NB4 (cell line): ENCODE measurements around the gene C22orf23.

Experiments used
- DNase-seq: peaks from one replicate; pipeline ENCODE4 v3.0.0; 2010; ENCODE audit warnings: low read depth
- H3K4me3 ChIP-seq: one replicate; pipeline ENCODE4 v1.5.1; 2011; ENCODE audit warnings: mild to moderate bottlenecking, low read depth, low read length, moderate library complexity
- MYC ChIP-seq: IDR thresholded peaks from 2 replicates; pipeline ENCODE4 v1.6.1; 2011; ENCODE audit warnings: low read depth, low read length
- POLR2A ChIP-seq: IDR thresholded peaks from 2 replicates; pipeline ENCODE4 v1.6.1; 2011; ENCODE audit warnings: mild to moderate bottlenecking; ENCODE audit not compliant: insufficient read length; ENCODE audit errors: extremely low read depth
- TF ChIP-seq, protein P1 (sequence below): IDR thresholded peaks from 2 replicates; pipeline ENCODE4 v1.6.1; 2011; ENCODE audit warnings: low read depth, low read length
- TF ChIP-seq, protein P2 (sequence below): IDR thresholded peaks from one replicate; pipeline ENCODE4 v1.5.1; 2012; ENCODE audit warnings: low read depth, low read length

Gene C22orf23

DNA sequence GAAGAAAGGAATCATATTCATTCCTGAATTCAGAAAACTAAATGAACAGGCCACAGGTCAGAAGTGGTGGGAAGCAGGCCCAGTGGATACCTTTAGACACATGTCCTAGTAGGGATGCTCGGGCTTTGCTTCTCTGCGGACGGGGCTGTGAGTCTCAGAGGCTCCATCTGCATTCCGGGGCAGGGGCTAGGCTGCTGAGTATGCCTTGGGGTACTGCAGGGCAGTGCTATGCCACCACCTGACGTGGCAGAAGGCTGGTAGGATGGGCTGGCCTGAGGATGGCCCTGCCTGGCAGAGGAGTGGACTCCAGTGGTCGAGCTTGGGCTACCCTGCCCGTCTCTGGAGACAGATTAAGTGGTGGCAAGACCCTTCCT, 9.6 kb downstream of the C22orf23 start:
- TF ChIP-seq, protein P1, sequence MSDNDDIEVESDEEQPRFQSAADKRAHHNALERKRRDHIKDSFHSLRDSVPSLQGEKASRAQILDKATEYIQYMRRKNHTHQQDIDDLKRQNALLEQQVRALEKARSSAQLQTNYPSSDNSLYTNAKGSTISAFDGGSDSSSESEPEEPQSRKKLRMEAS = no peak
- TF ChIP-seq, protein P2, sequence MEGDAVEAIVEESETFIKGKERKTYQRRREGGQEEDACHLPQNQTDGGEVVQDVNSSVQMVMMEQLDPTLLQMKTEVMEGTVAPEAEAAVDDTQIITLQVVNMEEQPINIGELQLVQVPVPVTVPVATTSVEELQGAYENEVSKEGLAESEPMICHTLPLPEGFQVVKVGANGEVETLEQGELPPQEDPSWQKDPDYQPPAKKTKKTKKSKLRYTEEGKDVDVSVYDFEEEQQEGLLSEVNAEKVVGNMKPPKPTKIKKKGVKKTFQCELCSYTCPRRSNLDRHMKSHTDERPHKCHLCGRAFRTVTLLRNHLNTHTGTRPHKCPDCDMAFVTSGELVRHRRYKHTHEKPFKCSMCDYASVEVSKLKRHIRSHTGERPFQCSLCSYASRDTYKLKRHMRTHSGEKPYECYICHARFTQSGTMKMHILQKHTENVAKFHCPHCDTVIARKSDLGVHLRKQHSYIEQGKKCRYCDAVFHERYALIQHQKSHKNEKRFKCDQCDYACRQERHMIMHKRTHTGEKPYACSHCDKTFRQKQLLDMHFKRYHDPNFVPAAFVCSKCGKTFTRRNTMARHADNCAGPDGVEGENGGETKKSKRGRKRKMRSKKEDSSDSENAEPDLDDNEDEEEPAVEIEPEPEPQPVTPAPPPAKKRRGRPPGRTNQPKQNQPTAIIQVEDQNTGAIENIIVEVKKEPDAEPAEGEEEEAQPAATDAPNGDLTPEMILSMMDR = no peak
- TF ChIP-seq POLR2A = no peak
- TF ChIP-seq MYC = no peak
- DNase-seq = no peak
- no peak overlapping the region for H3K4me3 ChIP-seq

GRCh38 chr22:37943136-37943824, 10.1 kb downstream of the C22orf23 start:
- no peak overlapping the region for H3K4me3 ChIP-seq
- no peak for DNase-seq
- no peak for TF ChIP-seq MYC
- TF ChIP-seq, protein P2 = no peak
- no peak for TF ChIP-seq POLR2A
- TF ChIP-seq, protein P1 = no peak

DNA sequence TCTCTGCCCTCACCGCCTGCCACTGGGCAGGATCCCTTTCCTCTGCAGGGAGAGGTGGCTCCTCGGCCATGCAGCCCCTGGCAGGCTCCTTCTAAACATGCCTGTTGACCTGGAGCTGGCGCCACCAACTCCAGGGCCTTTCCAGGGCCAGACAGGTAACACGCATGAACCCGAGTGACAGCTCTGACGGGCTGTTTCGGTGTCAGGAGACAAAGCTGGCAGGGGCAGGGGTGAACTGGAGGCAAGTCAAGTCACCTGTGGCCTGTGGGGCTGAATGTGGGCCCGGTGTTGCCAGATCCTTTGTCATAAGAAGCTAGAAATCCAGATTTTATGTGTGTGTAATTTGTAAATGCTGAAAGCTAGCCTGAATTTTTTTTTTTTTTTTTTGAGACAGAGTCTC, 11.3 kb downstream of the C22orf23 start:
- H3K4me3 ChIP-seq = no peak overlapping the region
- TF ChIP-seq, protein P2 = no peak
- TF ChIP-seq, protein P1 = no peak
- TF ChIP-seq POLR2A = no peak
- TF ChIP-seq MYC = no peak
- DNase-seq = no peak

- TF ChIP-seq, protein P2 = peak; percentile 61
- TF ChIP-seq MYC = no peak
- peak; percentile 96 for DNase-seq
These were observed 12.6 kb downstream of the C22orf23 start for GRCh38 chr22:37940698-37941376.

DNA sequence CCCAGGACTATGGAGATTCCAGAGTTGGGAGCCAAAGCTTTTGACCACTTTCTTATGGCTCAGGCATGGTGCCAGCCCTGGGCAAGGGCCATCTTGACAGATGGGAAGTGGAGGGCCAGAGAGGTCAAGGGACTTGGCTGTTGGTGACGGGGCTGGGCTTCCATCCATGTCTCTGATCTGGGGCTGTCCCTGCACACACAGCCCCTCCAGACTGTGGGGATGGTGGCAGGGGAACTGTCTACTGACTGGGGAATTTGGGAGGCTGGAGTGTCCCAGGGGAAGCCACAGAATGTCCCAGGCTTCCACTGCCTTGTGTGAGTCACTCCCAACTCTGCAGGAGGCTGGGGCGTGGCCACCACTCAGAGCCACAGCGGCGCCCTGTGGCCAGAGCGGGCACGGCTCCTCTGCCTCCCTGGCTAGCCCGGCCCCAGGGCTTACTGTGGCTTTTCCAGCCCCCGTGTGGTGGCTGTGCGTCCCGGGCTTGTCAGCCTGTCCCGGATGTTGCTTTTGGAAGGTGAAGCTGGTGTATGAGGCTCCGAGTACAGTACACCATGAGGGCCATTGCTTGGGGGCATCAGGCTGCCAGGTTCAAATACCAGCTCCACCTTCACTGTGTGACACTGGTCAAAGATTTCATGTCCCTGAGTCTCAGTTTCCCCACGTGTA, 19.6 kb downstream of the C22orf23 start:
- no peak overlapping the region for H3K4me3 ChIP-seq
- TF ChIP-seq, protein P2 = peak; percentile 96
- no peak for TF ChIP-seq MYC
- TF ChIP-seq, protein P1 = 0 out of 2 replicates have a peak, but pooled peaks have one; percentile 16
- DNase-seq = peak; percentile 94

More at GRCh38 chr22:37940698-37941376, 12.6 kb downstream of the C22orf23 start:
- no peak overlapping the region for H3K4me3 ChIP-seq
